GM23338 (cell line): ENCODE measurements around the gene CHN2. TPM values are rescaled to one million over a fixed set of nuclear protein-coding genes. Genes with fewer than 3 reads are reported as not detected.

Source experiments
- ATAC-seq: fragments of 200-7000 bp; cut with Tn5 transposase; 3 replicates; pipeline ENCODE4 v1.9.1; 2020
- DNase-seq: peaks from one replicate; pipeline ENCODE4 v3.0.0-alpha.2; 2015; ENCODE audit warnings: low spot score
- H2AFZ ChIP-seq: fragments of 200-600 bp; sonication (generic); 2 replicates; pipeline ENCODE4 v1.8.0; 2016; ENCODE audit warnings: antibody characterized with exemption, mild to moderate bottlenecking, moderate library complexity
- H3F3A ChIP-seq: fragments of 200-600 bp; sonication (generic); replicated peaks from 2 replicates; pipeline ENCODE4 v1.8.0; 2017; ENCODE audit warnings: antibody characterized with exemption, mixed run types, low read depth
- H3K27ac ChIP-seq: fragments of 200-600 bp; sonication (generic); 2 replicates; pipeline ENCODE4 v1.6.1; 2016; ENCODE audit warnings: low read depth
- H3K27me3 ChIP-seq: fragments of 200-600 bp; sonication (generic); 2 replicates; pipeline ENCODE4 v1.8.0; 2016; ENCODE audit warnings: mild to moderate bottlenecking, mixed run types, moderate library complexity; ENCODE audit not compliant: insufficient read depth
- H3K36me3 ChIP-seq: fragments of 200-600 bp; sonication (generic); 2 replicates; pipeline ENCODE4 v1.8.0; 2016; ENCODE audit warnings: mild to moderate bottlenecking; ENCODE audit not compliant: insufficient read depth
- H3K4me1 ChIP-seq: fragments of 200-600 bp; sonication (generic); 2 replicates; pipeline ENCODE4 v1.8.0; 2016; ENCODE audit warnings: mild to moderate bottlenecking, moderate library complexity; ENCODE audit not compliant: insufficient read depth
- H3K4me2 ChIP-seq: fragments of 200-600 bp; sonication (generic); 2 replicates; pipeline ENCODE4 v1.7.1; 2017; ENCODE audit warnings: mixed run types
- H3K4me3 ChIP-seq: fragments of 200-600 bp; sonication (generic); 2 replicates; pipeline ENCODE4 v1.6.1; 2016; ENCODE audit warnings: mixed run types
- H3K79me2 ChIP-seq: fragments of 200-600 bp; sonication (generic); replicated peaks from 2 replicates; pipeline ENCODE4 v1.8.0; 2017; ENCODE audit warnings: mild to moderate bottlenecking; ENCODE audit not compliant: insufficient read depth
- H3K9me2 ChIP-seq: fragments of 200-600 bp; sonication (generic); 2 replicates; pipeline ENCODE4 v1.8.0; 2017; ENCODE audit not compliant: insufficient read depth
- H4K20me1 ChIP-seq: fragments of 200-600 bp; sonication (generic); replicated peaks from 2 replicates; pipeline ENCODE4 v1.8.0; 2017; ENCODE audit warnings: mild to moderate bottlenecking; ENCODE audit not compliant: insufficient read depth
- H3K27ac Mint-ChIP-seq: 2 replicates; pipeline ENCODE4 v1.8.0; 2020; ENCODE audit warnings: inconsistent platforms, mild to moderate bottlenecking, moderate library complexity, mixed read lengths
- H3K27me3 Mint-ChIP-seq: 3 replicates; pipeline ENCODE4 v1.8.0; 2022; ENCODE audit warnings: low read depth, mild to moderate bottlenecking, moderate library complexity, mixed read lengths, inconsistent platforms; ENCODE audit not compliant: insufficient read depth, poor library complexity
- H3K36me3 Mint-ChIP-seq: 3 replicates; pipeline ENCODE4 v1.8.0; 2021; ENCODE audit warnings: low read depth, mild to moderate bottlenecking, inconsistent platforms, moderate library complexity, mixed read lengths
- H3K4me1 Mint-ChIP-seq: 3 replicates; pipeline ENCODE4 v1.8.0; 2020; ENCODE audit warnings: mild to moderate bottlenecking, inconsistent platforms, mixed read lengths
- H3K4me3 Mint-ChIP-seq: 3 replicates; pipeline ENCODE4 v1.8.0; 2021; ENCODE audit warnings: moderate library complexity, mild to moderate bottlenecking, inconsistent platforms, mixed read lengths
- H3K9me3 Mint-ChIP-seq: 3 replicates; pipeline ENCODE4 v1.8.0; 2020; ENCODE audit warnings: moderate library complexity, mild to moderate bottlenecking, inconsistent platforms, mixed read lengths
- CREB1 ChIP-seq: fragments of 250-450 bp; sonication (Bioruptor Pico); IDR thresholded peaks from 2 replicates; pipeline ENCODE4 v1.5.0; 2020; ENCODE audit warnings: low read depth, mild to moderate bottlenecking, moderate library complexity
- EZH2 ChIP-seq: fragments of 200-600 bp; sonication (generic); IDR thresholded peaks from one replicate; pipeline ENCODE4 v1.8.0; 2017; ENCODE audit warnings: antibody characterized with exemption, mild to moderate bottlenecking, low read depth; ENCODE audit not compliant: unreplicated experiment
- EZH2phosphoT487 ChIP-seq: fragments of 200-600 bp; sonication (generic); IDR thresholded peaks from one replicate; pipeline ENCODE4 v1.8.1; 2018; ENCODE audit warnings: antibody characterized with exemption; ENCODE audit not compliant: unreplicated experiment
- JUNB ChIP-seq: IDR thresholded peaks from one replicate; pipeline ENCODE4 v1.6.1; 2016; ENCODE audit warnings: antibody characterized with exemption; ENCODE audit not compliant: unreplicated experiment
- NANOG ChIP-seq: IDR thresholded peaks from 2 replicates; pipeline ENCODE4 v1.6.1; 2016; ENCODE audit warnings: antibody characterized with exemption, borderline replicate concordance
- POLR2AphosphoS5 ChIP-seq: IDR thresholded peaks from 2 replicates; pipeline ENCODE4 v1.6.1; 2016; ENCODE audit warnings: antibody characterized with exemption, low read depth
- STAT1 ChIP-seq: IDR thresholded peaks from one replicate; pipeline ENCODE4 v1.6.1; 2016; ENCODE audit warnings: antibody characterized with exemption; ENCODE audit not compliant: unreplicated experiment
- ZNF114 ChIP-seq: fragments of 250-450 bp; sonication (Bioruptor Pico); IDR thresholded peaks from 2 replicates; pipeline ENCODE4 v1.5.0; 2020; ENCODE audit warnings: mild to moderate bottlenecking, moderate library complexity
- ZNF331 ChIP-seq: fragments of 250-450 bp; sonication (Bioruptor Pico); IDR thresholded peaks from 2 replicates; pipeline ENCODE4 v1.5.0; 2020; ENCODE audit warnings: low read depth, mild to moderate bottlenecking, moderate library complexity
- polyA plus RNA-seq: library from polyadenylated mRNA; unstranded; fragments of >200 nt; fragmentation: Nextera tagmentation; extraction: Ambion mirVana; gene quantifications from 2 replicates; pipeline ENCODE4 v1.2.1, GENCODE V29; 2016
- total RNA-seq: library from RNA; depleted of rRNA; stranded (reverse); fragments of >200 nt; shearing (Covaris generic); gene quantifications from 2 replicates; pipeline ENCODE4 v1.2.3, GENCODE V29; 2014
- TF ChIP-seq, protein P1 (sequence below): fragments of 250-450 bp; sonication (Bioruptor Pico); IDR thresholded peaks from 2 replicates; pipeline ENCODE4 v1.5.0; 2020; ENCODE audit warnings: mild to moderate bottlenecking, moderate library complexity
- TF ChIP-seq, protein P2 (sequence below): IDR thresholded peaks from one replicate; pipeline ENCODE4 v1.6.1; 2018; ENCODE audit warnings: antibody characterized with exemption; ENCODE audit not compliant: unreplicated experiment
- TF ChIP-seq, protein P3 (sequence below), 2 experiments: fragments of 200-600 bp in 1 of 2; sonication (generic) in 1 of 2; conservative IDR thresholded peaks; 2 replicates each; pipeline versions ENCODE4 v1.5.1 to v1.6.1; 2016 to 2017; ENCODE audit warnings: antibody characterized with exemption in 2 of 2, low read depth in 2 of 2, mild to moderate bottlenecking in 2 of 2, moderate library complexity in 1 of 2
- TF ChIP-seq, protein P4 (sequence below): IDR thresholded peaks from 2 replicates; pipeline ENCODE4 v1.6.1; 2016; ENCODE audit warnings: antibody characterized with exemption

The CHN2 gene
- total and polyA plus RNA-seq, 2 experiments from 2014 or later: 6.1 to 7.5 TPM

DNA sequence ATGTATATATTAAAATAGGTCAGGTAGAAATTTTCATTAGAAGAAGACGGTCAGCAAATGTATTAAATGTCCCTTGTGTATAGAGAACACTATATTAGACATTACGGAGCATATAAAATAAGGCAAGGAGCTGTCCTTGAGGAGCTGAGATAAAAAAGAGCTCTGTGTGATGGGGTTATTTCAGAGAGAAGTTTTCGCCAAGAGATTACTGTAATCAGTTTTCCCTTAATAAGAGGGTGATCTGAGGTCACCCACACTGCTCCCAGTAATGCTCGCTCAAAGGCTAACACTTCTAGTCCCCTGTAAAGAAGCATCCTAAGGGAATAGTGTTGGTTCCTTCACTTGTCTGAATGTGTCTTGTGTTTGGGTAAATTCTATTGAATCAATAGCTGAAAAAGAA lies 282.3 kb downstream of the CHN2 start:
- Histone ChIP-seq H3K9me2 (no peaks in the 10 kb centered on the region), H3F3A (no peaks in the 10 kb centered on the region), H3K27me3 (no peaks in the 10 kb centered on the region), H3K4me3 (no peak overlapping the region), H4K20me1 (no peaks in the 10 kb centered on the region), H3K36me3 (no peaks in the 10 kb centered on the region), H3K4me1 (peaks cover 12% of the 10 kb centered on the region; the same call in 1 of the 2 replicates), H3K27ac (no peak overlapping the region), H3K79me2 (no peaks in the 10 kb centered on the region), H2AFZ (no peak overlapping the region), H3K4me2 (no peak overlapping the region)
- peaks cover 6% of the 10 kb centered on the region for H3K27me3 Mint-ChIP-seq
- H3K27ac Mint-ChIP-seq: no peak overlapping the region
- H3K4me3 Mint-ChIP-seq: no peak overlapping the region
- no peak for ATAC-seq
- H3K36me3 Mint-ChIP-seq: no peaks in the 10 kb centered on the region
- TF ChIP-seq, protein P1, sequence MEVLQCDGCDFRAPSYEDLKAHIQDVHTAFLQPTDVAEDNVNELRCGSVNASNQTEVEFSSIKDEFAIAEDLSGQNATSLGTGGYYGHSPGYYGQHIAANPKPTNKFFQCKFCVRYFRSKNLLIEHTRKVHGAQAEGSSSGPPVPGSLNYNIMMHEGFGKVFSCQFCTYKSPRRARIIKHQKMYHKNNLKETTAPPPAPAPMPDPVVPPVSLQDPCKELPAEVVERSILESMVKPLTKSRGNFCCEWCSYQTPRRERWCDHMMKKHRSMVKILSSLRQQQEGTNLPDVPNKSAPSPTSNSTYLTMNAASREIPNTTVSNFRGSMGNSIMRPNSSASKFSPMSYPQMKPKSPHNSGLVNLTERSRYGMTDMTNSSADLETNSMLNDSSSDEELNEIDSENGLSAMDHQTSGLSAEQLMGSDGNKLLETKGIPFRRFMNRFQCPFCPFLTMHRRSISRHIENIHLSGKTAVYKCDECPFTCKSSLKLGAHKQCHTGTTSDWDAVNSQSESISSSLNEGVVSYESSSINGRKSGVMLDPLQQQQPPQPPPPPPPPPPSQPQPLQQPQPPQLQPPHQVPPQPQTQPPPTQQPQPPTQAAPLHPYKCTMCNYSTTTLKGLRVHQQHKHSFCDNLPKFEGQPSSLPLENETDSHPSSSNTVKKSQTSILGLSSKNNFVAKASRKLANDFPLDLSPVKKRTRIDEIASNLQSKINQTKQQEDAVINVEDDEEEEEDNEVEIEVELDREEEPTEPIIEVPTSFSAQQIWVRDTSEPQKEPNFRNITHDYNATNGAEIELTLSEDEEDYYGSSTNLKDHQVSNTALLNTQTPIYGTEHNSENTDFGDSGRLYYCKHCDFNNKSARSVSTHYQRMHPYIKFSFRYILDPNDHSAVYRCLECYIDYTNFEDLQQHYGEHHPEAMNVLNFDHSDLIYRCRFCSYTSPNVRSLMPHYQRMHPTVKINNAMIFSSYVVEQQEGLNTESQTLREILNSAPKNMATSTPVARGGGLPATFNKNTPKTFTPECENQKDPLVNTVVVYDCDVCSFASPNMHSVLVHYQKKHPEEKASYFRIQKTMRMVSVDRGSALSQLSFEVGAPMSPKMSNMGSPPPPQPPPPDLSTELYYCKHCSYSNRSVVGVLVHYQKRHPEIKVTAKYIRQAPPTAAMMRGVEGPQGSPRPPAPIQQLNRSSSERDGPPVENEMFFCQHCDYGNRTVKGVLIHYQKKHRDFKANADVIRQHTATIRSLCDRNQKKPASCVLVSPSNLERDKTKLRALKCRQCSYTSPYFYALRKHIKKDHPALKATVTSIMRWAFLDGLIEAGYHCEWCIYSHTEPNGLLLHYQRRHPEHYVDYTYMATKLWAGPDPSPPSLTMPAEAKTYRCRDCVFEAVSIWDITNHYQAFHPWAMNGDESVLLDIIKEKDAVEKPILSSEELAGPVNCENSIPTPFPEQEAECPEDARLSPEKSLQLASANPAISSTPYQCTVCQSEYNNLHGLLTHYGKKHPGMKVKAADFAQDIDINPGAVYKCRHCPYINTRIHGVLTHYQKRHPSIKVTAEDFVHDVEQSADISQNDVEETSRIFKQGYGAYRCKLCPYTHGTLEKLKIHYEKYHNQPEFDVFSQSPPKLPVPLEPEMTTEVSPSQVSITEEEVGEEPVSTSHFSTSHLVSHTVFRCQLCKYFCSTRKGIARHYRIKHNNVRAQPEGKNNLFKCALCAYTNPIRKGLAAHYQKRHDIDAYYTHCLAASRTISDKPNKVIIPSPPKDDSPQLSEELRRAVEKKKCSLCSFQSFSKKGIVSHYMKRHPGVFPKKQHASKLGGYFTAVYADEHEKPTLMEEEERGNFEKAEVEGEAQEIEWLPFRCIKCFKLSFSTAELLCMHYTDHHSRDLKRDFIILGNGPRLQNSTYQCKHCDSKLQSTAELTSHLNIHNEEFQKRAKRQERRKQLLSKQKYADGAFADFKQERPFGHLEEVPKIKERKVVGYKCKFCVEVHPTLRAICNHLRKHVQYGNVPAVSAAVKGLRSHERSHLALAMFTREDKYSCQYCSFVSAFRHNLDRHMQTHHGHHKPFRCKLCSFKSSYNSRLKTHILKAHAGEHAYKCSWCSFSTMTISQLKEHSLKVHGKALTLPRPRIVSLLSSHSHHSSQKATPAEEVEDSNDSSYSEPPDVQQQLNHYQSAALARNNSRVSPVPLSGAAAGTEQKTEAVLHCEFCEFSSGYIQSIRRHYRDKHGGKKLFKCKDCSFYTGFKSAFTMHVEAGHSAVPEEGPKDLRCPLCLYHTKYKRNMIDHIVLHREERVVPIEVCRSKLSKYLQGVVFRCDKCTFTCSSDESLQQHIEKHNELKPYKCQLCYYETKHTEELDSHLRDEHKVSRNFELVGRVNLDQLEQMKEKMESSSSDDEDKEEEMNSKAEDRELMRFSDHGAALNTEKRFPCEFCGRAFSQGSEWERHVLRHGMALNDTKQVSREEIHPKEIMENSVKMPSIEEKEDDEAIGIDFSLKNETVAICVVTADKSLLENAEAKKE (CRISPR knock-in tag): no peak
- no peak for TF ChIP-seq EZH2
- no peak for TF ChIP-seq ZNF114 (CRISPR knock-in tag)
- TF ChIP-seq CREB1: no peak
- no peak for TF ChIP-seq ZNF331 (CRISPR knock-in tag)
- TF ChIP-seq EZH2phosphoT487: no peak
- TF ChIP-seq, protein P2, sequence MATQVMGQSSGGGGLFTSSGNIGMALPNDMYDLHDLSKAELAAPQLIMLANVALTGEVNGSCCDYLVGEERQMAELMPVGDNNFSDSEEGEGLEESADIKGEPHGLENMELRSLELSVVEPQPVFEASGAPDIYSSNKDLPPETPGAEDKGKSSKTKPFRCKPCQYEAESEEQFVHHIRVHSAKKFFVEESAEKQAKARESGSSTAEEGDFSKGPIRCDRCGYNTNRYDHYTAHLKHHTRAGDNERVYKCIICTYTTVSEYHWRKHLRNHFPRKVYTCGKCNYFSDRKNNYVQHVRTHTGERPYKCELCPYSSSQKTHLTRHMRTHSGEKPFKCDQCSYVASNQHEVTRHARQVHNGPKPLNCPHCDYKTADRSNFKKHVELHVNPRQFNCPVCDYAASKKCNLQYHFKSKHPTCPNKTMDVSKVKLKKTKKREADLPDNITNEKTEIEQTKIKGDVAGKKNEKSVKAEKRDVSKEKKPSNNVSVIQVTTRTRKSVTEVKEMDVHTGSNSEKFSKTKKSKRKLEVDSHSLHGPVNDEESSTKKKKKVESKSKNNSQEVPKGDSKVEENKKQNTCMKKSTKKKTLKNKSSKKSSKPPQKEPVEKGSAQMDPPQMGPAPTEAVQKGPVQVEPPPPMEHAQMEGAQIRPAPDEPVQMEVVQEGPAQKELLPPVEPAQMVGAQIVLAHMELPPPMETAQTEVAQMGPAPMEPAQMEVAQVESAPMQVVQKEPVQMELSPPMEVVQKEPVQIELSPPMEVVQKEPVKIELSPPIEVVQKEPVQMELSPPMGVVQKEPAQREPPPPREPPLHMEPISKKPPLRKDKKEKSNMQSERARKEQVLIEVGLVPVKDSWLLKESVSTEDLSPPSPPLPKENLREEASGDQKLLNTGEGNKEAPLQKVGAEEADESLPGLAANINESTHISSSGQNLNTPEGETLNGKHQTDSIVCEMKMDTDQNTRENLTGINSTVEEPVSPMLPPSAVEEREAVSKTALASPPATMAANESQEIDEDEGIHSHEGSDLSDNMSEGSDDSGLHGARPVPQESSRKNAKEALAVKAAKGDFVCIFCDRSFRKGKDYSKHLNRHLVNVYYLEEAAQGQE: no peak
- no peak for TF ChIP-seq NANOG
- TF ChIP-seq, protein P3, sequence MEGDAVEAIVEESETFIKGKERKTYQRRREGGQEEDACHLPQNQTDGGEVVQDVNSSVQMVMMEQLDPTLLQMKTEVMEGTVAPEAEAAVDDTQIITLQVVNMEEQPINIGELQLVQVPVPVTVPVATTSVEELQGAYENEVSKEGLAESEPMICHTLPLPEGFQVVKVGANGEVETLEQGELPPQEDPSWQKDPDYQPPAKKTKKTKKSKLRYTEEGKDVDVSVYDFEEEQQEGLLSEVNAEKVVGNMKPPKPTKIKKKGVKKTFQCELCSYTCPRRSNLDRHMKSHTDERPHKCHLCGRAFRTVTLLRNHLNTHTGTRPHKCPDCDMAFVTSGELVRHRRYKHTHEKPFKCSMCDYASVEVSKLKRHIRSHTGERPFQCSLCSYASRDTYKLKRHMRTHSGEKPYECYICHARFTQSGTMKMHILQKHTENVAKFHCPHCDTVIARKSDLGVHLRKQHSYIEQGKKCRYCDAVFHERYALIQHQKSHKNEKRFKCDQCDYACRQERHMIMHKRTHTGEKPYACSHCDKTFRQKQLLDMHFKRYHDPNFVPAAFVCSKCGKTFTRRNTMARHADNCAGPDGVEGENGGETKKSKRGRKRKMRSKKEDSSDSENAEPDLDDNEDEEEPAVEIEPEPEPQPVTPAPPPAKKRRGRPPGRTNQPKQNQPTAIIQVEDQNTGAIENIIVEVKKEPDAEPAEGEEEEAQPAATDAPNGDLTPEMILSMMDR (conservative IDR thresholded peaks at IDR 0.05; ENCODE audit: low read depth in 2 of 2): no peak
- TF ChIP-seq, protein P4, sequence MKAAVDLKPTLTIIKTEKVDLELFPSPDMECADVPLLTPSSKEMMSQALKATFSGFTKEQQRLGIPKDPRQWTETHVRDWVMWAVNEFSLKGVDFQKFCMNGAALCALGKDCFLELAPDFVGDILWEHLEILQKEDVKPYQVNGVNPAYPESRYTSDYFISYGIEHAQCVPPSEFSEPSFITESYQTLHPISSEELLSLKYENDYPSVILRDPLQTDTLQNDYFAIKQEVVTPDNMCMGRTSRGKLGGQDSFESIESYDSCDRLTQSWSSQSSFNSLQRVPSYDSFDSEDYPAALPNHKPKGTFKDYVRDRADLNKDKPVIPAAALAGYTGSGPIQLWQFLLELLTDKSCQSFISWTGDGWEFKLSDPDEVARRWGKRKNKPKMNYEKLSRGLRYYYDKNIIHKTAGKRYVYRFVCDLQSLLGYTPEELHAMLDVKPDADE: no peak
- no peak for TF ChIP-seq STAT1
- no peak for TF ChIP-seq JUNB
- TF ChIP-seq POLR2AphosphoS5: no peak
- H3K4me1 Mint-ChIP-seq: peaks cover 15% of the 10 kb centered on the region; the same call in 2 of the 3 replicates
- no peak for DNase-seq
- H3K9me3 Mint-ChIP-seq: no peaks in the 10 kb centered on the region
